ENCODE measurements around the gene PDCD11.
A peak's percentile ranks its signal among the peaks of the same experiment; 100 is the strongest.

The PDCD11 gene

GRCh38 chr10:103449208-103450144 lies 53.0 kb downstream of the PDCD11 start:
- DNase-seq, result no peak

GRCh38 chr10:103450201-103450695 lies 53.8 kb downstream of the PDCD11 start:
- no peak for DNase-seq

GRCh38 chr10:103451091-103451813 lies 54.8 kb downstream of the PDCD11 start:
- peak in 4 of 56 donors; percentile 8 to 34 (median 23) for DNase-seq

GRCh38 chr10:103451831-103452505 lies 55.5 kb downstream of the PDCD11 start, which contains the start of gene CALHM2:
CALHM2 (minus strand) TSS chr10:103452370; CDS start chr10:103449941, 2,429 bp downstream.
- DNase-seq, result peak in 36 of 56 donors; percentile 9 to 75 (median 34)

GRCh38 chr10:103452506-103453230 lies 56.2 kb downstream of the PDCD11 start:
- peak in 1 of 56 donors; percentile 54 for DNase-seq

GRCh38 chr10:103454026-103454425 lies 57.6 kb downstream of the PDCD11 start:
- DNase-seq, result no peak

- no peak for DNase-seq
Observed at GRCh38 chr10:103455235-103455634, 58.8 kb downstream of the PDCD11 start.

GRCh38 chr10:103456074-103456660 lies 59.7 kb downstream of the PDCD11 start:
- no peak for DNase-seq

- DNase-seq, result no peak
Observed at GRCh38 chr10:103457176-103457712, 60.8 kb downstream of the PDCD11 start.

GRCh38 chr10:103457896-103458583 lies 61.6 kb downstream of the PDCD11 start:
- DNase-seq, result no peak

- DNase-seq, result peak in 2 of 56 donors; percentile 10 to 19
Observed at GRCh38 chr10:103458720-103459119, 62.3 kb downstream of the PDCD11 start, which contains the start of gene CALHM1. CALHM1 (minus strand) TSS chr10:103458900; CDS start chr10:103458751, 149 bp downstream.

- DNase-seq, result no peak
Observed at GRCh38 chr10:103459615-103460014, 63.2 kb downstream of the PDCD11 start.

- no peak for DNase-seq
Observed at GRCh38 chr10:103463499-103463898, 67.1 kb downstream of the PDCD11 start.

- no peak for DNase-seq
Observed at GRCh38 chr10:103465411-103466179, 69.2 kb downstream of the PDCD11 start.

GRCh38 chr10:103466734-103467133 lies 70.3 kb downstream of the PDCD11 start:
- DNase-seq, result no peak

GRCh38 chr10:103467406-103467805 lies 71.0 kb downstream of the PDCD11 start:
- no peak for DNase-seq

- no peak for DNase-seq
Observed at GRCh38 chr10:103469201-103469600, 72.8 kb downstream of the PDCD11 start.
